Transverse colon (tissue), 4 donors: ENCODE data around the gene TAF3. TPM values are rescaled to one million over a fixed set of nuclear protein-coding genes. Genes with fewer than 3 reads are reported as not detected.

ENCODE experiments used
- DNase-seq: peaks from one replicate; pipeline ENCODE4 v3.0.0-alpha.2; 2019
- H3K27ac ChIP-seq, 4 donors: fragments of 200-600 bp; sonication (generic); 2 replicates each; pipeline ENCODE4 v1.5.1; 2016 to 2018; ENCODE audit warnings: inconsistent platforms in 4 of 4
- H3K27me3 ChIP-seq: fragments of 200-600 bp; sonication (generic); 2 replicates; pipeline ENCODE4 v1.5.1; 2017; ENCODE audit warnings: inconsistent platforms
- H3K36me3 ChIP-seq, 4 donors: fragments of 200-600 bp; sonication (generic); 2 replicates each; pipeline ENCODE4 v1.5.1; 2017 to 2019; ENCODE audit warnings: inconsistent platforms in 4 of 4
- H3K4me1 ChIP-seq, 4 donors: fragments of 200-600 bp; sonication (generic); 2 replicates each; pipeline ENCODE4 v1.5.1; 2017 to 2020; ENCODE audit warnings: inconsistent platforms in 4 of 4
- H3K4me3 ChIP-seq, 4 donors: fragments of 200-600 bp; sonication (generic); 1 replicate in 1 of 4; 2 replicates in 3 of 4; pipeline versions ENCODE4 v1.5.1 to v1.6.1; 2017 to 2019; ENCODE audit warnings: inconsistent platforms in 4 of 4
- H3K9me3 ChIP-seq, 2 donors: fragments of 200-600 bp; sonication (generic); 2 replicates each; pipeline ENCODE4 v1.5.1; 2017 to 2019; ENCODE audit warnings: inconsistent platforms in 2 of 2
- CTCF ChIP-seq, 5 experiments: fragments of 200-600 bp in 3 of 5; fragments of 450-650 bp in 2 of 5; sonication (generic) in 3 of 5; IDR thresholded peaks; 1 replicate in 2 of 5; 2 replicates in 3 of 5; pipeline ENCODE4 v1.5.1; 2016 to 2017; ENCODE audit warnings: antibody characterized with exemption in 5 of 5, inconsistent platforms in 3 of 5, mild to moderate bottlenecking in 2 of 5, moderate library complexity in 1 of 5
- EP300 ChIP-seq: sonication (generic); formaldehyde crosslinking; IDR thresholded peaks from one replicate; pipeline ENCODE4 v1.6.1; 2017; ENCODE audit warnings: antibody characterized with exemption, low read depth
- POLR2A ChIP-seq: fragments of 450-650 bp; IDR thresholded peaks from one replicate; pipeline ENCODE4 v1.6.1; 2016; ENCODE audit warnings: antibody characterized with exemption, mild to moderate bottlenecking, moderate library complexity
- POLR2AphosphoS5 ChIP-seq, 3 donors: sonication (generic); formaldehyde crosslinking; IDR thresholded peaks; one replicate each; pipeline ENCODE4 v1.6.1; 2016; ENCODE audit warnings: antibody characterized with exemption in 3 of 3
- WGBS, 2 donors: methylation state at CpG; one replicate each; pipeline ENCODE4 v1.1.5; 2018; ENCODE audit warnings: low coverage in 1 of 2; 5-methylcytosine and 5-hydroxymethylcytosine counted together
- in situ Hi-C, 4 donors: fragments of 200-750 bp; cut with MboI; loops; one replicate each; pipeline versions ENCODE4 v1.15.0 to v1.15.1; 2017; ENCODE audit warnings: low sequenced_read_pairs in 3 of 4, low pct_ligation_motif_present in 1 of 4, low pct_unique_long_range_greater_than_20kb in 1 of 4
- intact Hi-C: fragments of 100-400 bp; cut with DNase I; formaldehyde crosslinking; loops from one replicate; pipeline ENCODE4 v1.15.1; 2023; ENCODE audit warnings: low total_unique reads
- total RNA-seq, 4 donors: library from RNA; depleted of rRNA; stranded (reverse); fragments of >200 nt; gene quantifications; one replicate each; pipeline ENCODE4 v1.1.0, GENCODE V29; 2016

Gene TAF3
- total RNA-seq, 4 donors from 2014 or later, result 4.8 to 35.6 (median 9.6) TPM

DNA sequence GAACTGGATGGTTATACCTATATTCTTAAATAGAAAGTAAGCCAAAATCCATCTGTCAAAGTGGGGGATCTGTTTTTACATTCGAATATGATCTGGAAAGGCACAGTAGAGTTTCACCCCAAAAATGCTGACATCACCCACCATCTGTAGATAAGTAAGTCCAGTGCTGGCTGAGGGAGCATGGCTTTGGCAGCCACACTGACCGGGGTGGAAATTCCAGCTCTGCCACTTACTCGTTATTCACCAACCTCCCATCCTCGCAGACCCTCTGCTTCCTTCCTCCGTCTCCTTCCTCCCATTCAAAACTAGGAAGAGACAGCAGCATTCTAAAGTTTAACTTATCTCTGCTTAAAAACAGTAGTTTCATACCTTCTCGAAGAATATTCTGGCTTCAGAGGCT is 151.3 kb downstream of the TAF3 start:
- Histone ChIP-seq H3K36me3 (peaks cover 0 to 10% (median under 1%) of the 10 kb centered on the region in 4 donors), H3K27ac (no peak overlapping the region), H3K9me3 (no peaks in the 10 kb centered on the region), H3K27me3 (no peaks in the 10 kb centered on the region), H3K4me3 (no peak overlapping the region), H3K4me1 (no peaks in the 10 kb centered on the region)
- no peak for TF ChIP-seq POLR2AphosphoS5 (IDR thresholded peaks at IDR 0.05)
- DNase-seq, result no peak
- WGBS, 2 donors, result 76 to 84% methylated on average over 6 of the region's 6 CpGs
- in situ Hi-C loops, result no loop called here
- intact Hi-C loops, result no loop called here

DNA sequence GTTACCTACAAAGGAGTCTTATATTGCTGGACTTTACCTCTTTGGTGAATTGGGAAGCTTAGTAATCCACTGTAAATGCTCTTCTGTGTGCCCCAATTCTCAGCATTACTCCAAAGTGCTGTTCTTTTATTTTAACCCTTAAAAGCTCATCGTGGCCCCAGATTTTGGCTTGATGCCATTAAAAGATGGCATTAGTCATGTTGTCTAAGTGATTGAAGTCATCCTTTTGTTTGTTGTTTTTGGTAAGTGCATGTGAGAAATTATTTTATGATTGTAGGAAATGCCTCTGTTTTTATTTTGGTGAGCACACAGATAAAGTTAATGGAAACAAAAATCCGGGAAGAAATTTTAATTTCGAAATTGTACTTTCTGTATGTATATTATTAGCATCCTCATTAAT is 153.6 kb downstream of the TAF3 start:
- TF ChIP-seq POLR2AphosphoS5 (IDR thresholded peaks at IDR 0.05) (no peak), CTCF (IDR thresholded peaks at IDR 0.05) (no peak), POLR2A (no peak), EP300 (no peak)
- DNase-seq, result no peak
- H3K36me3 ChIP-seq, result no peaks in the 10 kb centered on the region
- in situ Hi-C loops (no loop called here), intact Hi-C loops (no loop called here)
- no peaks in the 10 kb centered on the region for H3K27me3 ChIP-seq
- no peak overlapping the region for H3K27ac ChIP-seq
- H3K4me1 ChIP-seq, result no peaks in the 10 kb centered on the region
- no peak overlapping the region for H3K4me3 ChIP-seq
- WGBS, 2 donors, result 86 to 87% methylated on average over 3 of the region's 3 CpGs
- H3K9me3 ChIP-seq, result no peaks in the 10 kb centered on the region

- no peaks in the 10 kb centered on the region for H3K9me3 ChIP-seq
- TF ChIP-seq POLR2A (no peak), CTCF (IDR thresholded peaks at IDR 0.05) (no peak), POLR2AphosphoS5 (IDR thresholded peaks at IDR 0.05) (no peak), EP300 (no peak)
- H3K27me3 ChIP-seq, result no peaks in the 10 kb centered on the region
- no peak overlapping the region for H3K27ac ChIP-seq
- intact Hi-C loops, result no loop called here
- WGBS, 2 donors, result 95 to 97% methylated on average over 2 of the region's 2 CpGs
- H3K36me3 ChIP-seq, result peaks cover 0 to under 1% (median 0%) of the 10 kb centered on the region in 4 donors
- DNase-seq, result no peak
- no peak overlapping the region for H3K4me3 ChIP-seq
- H3K4me1 ChIP-seq, result no peaks in the 10 kb centered on the region
- in situ Hi-C loops, result no loop called here
Observed at GRCh38 chr10:7972367-7972766, 154.1 kb downstream of the TAF3 start.

DNA sequence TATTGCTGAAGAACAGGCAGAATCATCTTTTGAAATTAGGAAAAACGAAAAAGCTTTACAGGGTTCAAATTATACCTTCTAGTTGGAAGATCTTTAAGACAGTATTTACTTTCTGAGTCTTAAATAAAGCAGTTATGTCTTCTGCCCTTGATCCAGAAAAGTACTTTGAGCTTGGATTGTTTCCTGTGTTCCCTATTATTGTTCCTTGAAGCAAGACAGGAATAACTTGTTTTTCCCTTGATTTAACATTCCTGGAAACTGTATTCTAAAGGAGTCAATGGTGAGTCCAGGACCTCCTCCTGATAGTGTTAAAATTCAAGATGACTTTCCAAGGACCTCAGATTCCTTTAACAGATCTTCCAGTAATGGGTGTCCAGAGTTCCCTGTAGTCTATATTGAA is 161.9 kb downstream of the TAF3 start:
- Histone ChIP-seq H3K27me3 (no peaks in the 10 kb centered on the region), H3K27ac (no peak overlapping the region), H3K9me3 (no peaks in the 10 kb centered on the region), H3K4me3 (no peak overlapping the region), H3K4me1 (no peaks in the 10 kb centered on the region), H3K36me3 (peaks cover 0 to 9% (median 0%) of the 10 kb centered on the region in 4 donors)
- DNase-seq, result no peak
- intact Hi-C loops, result no loop called here
- in situ Hi-C loops, result no loop called here
- WGBS, 2 donors, result 42 to 50% methylated on average over 1 of the region's 1 CpG
- TF ChIP-seq EP300 (no peak), POLR2AphosphoS5 (IDR thresholded peaks at IDR 0.05) (no peak), POLR2A (no peak), CTCF (IDR thresholded peaks at IDR 0.05) (no peak)

DNA sequence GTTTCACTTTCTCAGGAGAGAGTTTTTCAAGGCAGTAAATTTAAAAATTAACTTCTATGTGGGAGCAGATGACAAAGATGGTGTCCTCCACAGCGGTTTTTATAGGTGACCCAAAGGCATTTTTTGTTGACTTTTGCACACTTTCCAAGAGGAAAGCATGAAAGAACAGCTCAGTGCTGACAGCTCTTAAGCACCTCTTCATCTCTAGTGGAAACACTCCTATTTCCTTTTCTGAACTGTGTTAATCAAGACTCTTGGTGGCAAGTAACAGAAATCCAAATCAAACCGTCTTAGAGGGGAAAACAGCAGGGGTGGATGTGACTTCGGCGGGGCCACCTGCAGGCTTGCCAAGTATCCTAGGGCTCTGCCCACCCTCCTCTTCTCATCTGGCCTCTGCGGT is 164.4 kb downstream of the TAF3 start:
- Histone ChIP-seq H3K4me3 (no peak overlapping the region), H3K36me3 (peaks cover 0 to 5% (median 0%) of the 10 kb centered on the region in 4 donors), H3K9me3 (no peaks in the 10 kb centered on the region), H3K27me3 (no peaks in the 10 kb centered on the region), H3K4me1 (no peaks in the 10 kb centered on the region), H3K27ac (no peak overlapping the region)
- intact Hi-C loops, result no loop called here
- in situ Hi-C loops, result no loop called here
- no peak for DNase-seq
- TF ChIP-seq POLR2AphosphoS5 (IDR thresholded peaks at IDR 0.05) (no peak), EP300 (no peak), CTCF (IDR thresholded peaks at IDR 0.05) (no peak), POLR2A (no peak)
- WGBS, 2 donors, result 88 to 100% methylated on average over 3 to 5 of the region's 5 CpGs
